H1 (cell line): ENCODE measurements around the gene ATP8B3. TPM values are rescaled to one million over a fixed set of nuclear protein-coding genes. Genes with fewer than 3 reads are reported as not detected.
A peak's percentile ranks its signal among the peaks of the same experiment; 100 is the strongest.

ENCODE experiments used
- CTCF ChIA-PET: fragments of 300-600 bp; sonication (Branson Sonifier 250); formaldehyde crosslinking; loops from one replicate; lab custom pipeline; 2021; ENCODE audit not compliant: partially characterized antibody; lab: Charles Lee
- POLR2A ChIA-PET: fragments of 300-600 bp; sonication (Branson Sonifier 250); formaldehyde crosslinking; loops from one replicate; lab custom pipeline; 2021; ENCODE audit warnings: inconsistent platforms; ENCODE audit not compliant: partially characterized antibody; lab: Charles Lee
- DNase-seq, 2 experiments: peaks; one replicate each; pipeline versions ENCODE4 v3.0.0 to v3.0.0-alpha.2; 2010 to 2022; ENCODE audit warnings: low spot score in 2 of 2, low read depth in 1 of 2, mixed read lengths in 1 of 2
- FAIRE-seq: peaks from 2 replicates; lab custom pipeline; 2011; peaks lifted over from hg19 to GRCh38; lab: Jason Lieb, UNC
- H2AFZ ChIP-seq: 2 replicates; pipeline ENCODE4 v1.8.1; 2012; ENCODE audit warnings: low read length, inconsistent platforms
- H2AK5ac ChIP-seq: 2 replicates; pipeline ENCODE4 v1.6.1; 2013; ENCODE audit warnings: low read depth, low read length
- H2BK120ac ChIP-seq: replicated peaks from 2 replicates; pipeline ENCODE3; 2013; ENCODE audit warnings: low read depth, low read length, inconsistent platforms
- H2BK12ac ChIP-seq: 2 replicates; pipeline ENCODE4 v1.6.1; 2013; ENCODE audit warnings: low read depth, low read length
- H2BK15ac ChIP-seq: 2 replicates; pipeline ENCODE4 v1.6.1; 2013; ENCODE audit warnings: low read length
- H2BK20ac ChIP-seq: 2 replicates; pipeline ENCODE4 v1.6.1; 2013; ENCODE audit warnings: low read length
- H2BK5ac ChIP-seq: 2 replicates; pipeline ENCODE4 v1.6.1; 2013; ENCODE audit warnings: low read depth, low read length
- H3K14ac ChIP-seq: 2 replicates; pipeline ENCODE4 v1.6.1; 2013; ENCODE audit warnings: inconsistent platforms; ENCODE audit not compliant: insufficient read length
- H3K18ac ChIP-seq: 2 replicates; pipeline ENCODE4 v1.6.1; 2013; ENCODE audit warnings: low read length; ENCODE audit errors: extremely low read depth
- H3K23ac ChIP-seq: 2 replicates; pipeline ENCODE4 v1.6.1; 2013; ENCODE audit warnings: inconsistent platforms; ENCODE audit not compliant: insufficient read length
- H3K23me2 ChIP-seq: 2 replicates; pipeline ENCODE4 v1.6.1; 2013; ENCODE audit warnings: low read depth, low read length
- H3K27ac ChIP-seq: 2 replicates; pipeline ENCODE4 v1.6.1; 2011; ENCODE audit warnings: low read depth, low read length, inconsistent platforms
- H3K27me3 ChIP-seq, 4 experiments: replicated peaks in 1 of 4; 1 replicate in 1 of 4; 2 replicates in 3 of 4; pipeline versions ENCODE4 v1.6.1 to v1.8.1; 2011 to 2013; ENCODE audit warnings: low read length in 3 of 4, mild to moderate bottlenecking in 3 of 4, inconsistent platforms in 2 of 4, mixed read lengths in 2 of 4, moderate library complexity in 1 of 4; ENCODE audit not compliant: control insufficient read depth in 3 of 4, insufficient read depth in 3 of 4; ENCODE audit errors: extremely low read depth in 1 of 4
- H3K36me3 ChIP-seq, 4 experiments: 2 replicates each; pipeline versions ENCODE4 v1.6.1 to v1.8.1; 2011 to 2013; ENCODE audit warnings: mild to moderate bottlenecking in 4 of 4, low read length in 3 of 4, moderate library complexity in 2 of 4, control low read depth in 1 of 4, inconsistent platforms in 1 of 4; ENCODE audit not compliant: insufficient read depth in 4 of 4, control insufficient read depth in 2 of 4
- H3K4ac ChIP-seq: replicated peaks from 2 replicates; pipeline ENCODE3; 2013; ENCODE audit warnings: low read length, low read depth, mixed read lengths, inconsistent platforms; ENCODE audit not compliant: insufficient read length
- H3K4me1 ChIP-seq, 4 experiments: replicated peaks in 1 of 4; 1 replicate in 1 of 4; 2 replicates in 3 of 4; pipeline versions ENCODE4 v1.6.1 to v1.8.1; 2011 to 2013; ENCODE audit warnings: low read length in 3 of 4, inconsistent platforms in 2 of 4, mixed read lengths in 1 of 4; ENCODE audit not compliant: insufficient read depth in 4 of 4, control insufficient read depth in 3 of 4
- H3K4me2 ChIP-seq, 2 experiments: 2 replicates each; pipeline versions ENCODE4 v1.6.1 to v1.8.1; 2011 to 2013; ENCODE audit warnings: low read depth in 2 of 2, low read length in 2 of 2, control low read depth in 1 of 2, inconsistent platforms in 1 of 2, mild to moderate bottlenecking in 1 of 2; ENCODE audit not compliant: insufficient read depth in 1 of 2
- H3K4me3 ChIP-seq, 4 experiments: fragments of 200-600, 300-600 bp in 1 of 4; sonication (generic), shearing (Covaris generic), sonication (Bioruptor Twin) in 1 of 4; 2 replicates each; pipeline versions ENCODE4 v1.5.1 to v1.8.1; 2011 to 2016; ENCODE audit warnings: low read length in 4 of 4, low read depth in 3 of 4, control low read depth in 2 of 4, inconsistent platforms in 2 of 4, mild to moderate bottlenecking in 2 of 4, mixed read lengths in 1 of 4, moderate library complexity in 1 of 4; ENCODE audit not compliant: insufficient read depth in 2 of 4; ENCODE audit errors: extremely low read depth in 1 of 4
- H3K56ac ChIP-seq: replicated peaks from 2 replicates; pipeline ENCODE3; 2013; ENCODE audit warnings: low read depth, mild to moderate bottlenecking, mixed read lengths, low read length, inconsistent platforms; ENCODE audit not compliant: insufficient read length
- H3K79me1 ChIP-seq: 2 replicates; pipeline ENCODE4 v1.6.1; 2013; ENCODE audit warnings: low read depth, low read length, control low read depth
- H3K79me2 ChIP-seq, 2 experiments: 2 replicates each; pipeline versions ENCODE4 v1.6.1 to v1.8.1; 2012 to 2013; ENCODE audit warnings: low read length in 2 of 2, mild to moderate bottlenecking in 2 of 2, inconsistent platforms in 1 of 2; ENCODE audit not compliant: insufficient read depth in 2 of 2, control insufficient read depth in 1 of 2
- H3K9ac ChIP-seq, 4 experiments: replicated peaks in 1 of 4; 1 replicate in 1 of 4; 2 replicates in 3 of 4; pipeline versions ENCODE4 v1.6.1 to v1.8.1; 2011 to 2013; ENCODE audit warnings: low read depth in 3 of 4, low read length in 3 of 4, control low read depth in 2 of 4, mild to moderate bottlenecking in 2 of 4, moderate library complexity in 2 of 4, inconsistent platforms in 1 of 4; ENCODE audit errors: extremely low read depth in 1 of 4
- H3K9me3 ChIP-seq, 2 experiments: 2 replicates each; pipeline versions ENCODE4 v1.6.1 to v1.8.1; 2012 to 2013; ENCODE audit warnings: mild to moderate bottlenecking in 2 of 2, moderate library complexity in 2 of 2, control low read depth in 1 of 2, inconsistent platforms in 1 of 2, low read depth in 1 of 2, low read length in 1 of 2, mixed read lengths in 1 of 2; ENCODE audit not compliant: insufficient read depth in 2 of 2
- H4K20me1 ChIP-seq, 2 experiments: replicated peaks in 1 of 2; 2 replicates each; pipeline versions ENCODE3 to v1.8.1; 2011 to 2013; ENCODE audit warnings: inconsistent platforms in 2 of 2, low read length in 2 of 2, mild to moderate bottlenecking in 1 of 2; ENCODE audit not compliant: insufficient read depth in 2 of 2, control insufficient read depth in 1 of 2
- H4K5ac ChIP-seq: 2 replicates; pipeline ENCODE4 v1.6.1; 2013; ENCODE audit warnings: low read length, low read depth, mixed read lengths, inconsistent platforms; ENCODE audit not compliant: insufficient read length
- H4K8ac ChIP-seq: 2 replicates; pipeline ENCODE4 v1.8.0; 2013; ENCODE audit warnings: mild to moderate bottlenecking, moderate library complexity, low read length, inconsistent platforms; ENCODE audit not compliant: insufficient read depth; ENCODE audit errors: extremely low read depth
- H4K91ac ChIP-seq: replicated peaks from 2 replicates; pipeline ENCODE3; 2013; ENCODE audit warnings: low read length, mixed read lengths, inconsistent platforms; ENCODE audit not compliant: insufficient read length
- BACH1 ChIP-seq: IDR thresholded peaks from 2 replicates; pipeline ENCODE4 v1.6.1; 2012; ENCODE audit warnings: low read length, improper control_type of control experiment
- HDAC2 ChIP-seq, 2 experiments: fragments of 300-600 bp in 1 of 2; sonication (generic) in 1 of 2; IDR thresholded peaks; 2 replicates each; pipeline ENCODE4 v1.6.1; 2011 to 2012; ENCODE audit warnings: low read depth in 2 of 2, low read length in 2 of 2, mild to moderate bottlenecking in 2 of 2, moderate library complexity in 2 of 2, borderline replicate concordance in 1 of 2, inconsistent platforms in 1 of 2
- RAD21 ChIP-seq, 2 experiments: IDR thresholded peaks in 1 of 2; conservative IDR thresholded peaks in 1 of 2; 2 replicates each; pipeline ENCODE4 v1.6.1; 2011; ENCODE audit warnings: low read depth in 2 of 2, low read length in 2 of 2, improper control_type of control experiment in 1 of 2, inconsistent platforms in 1 of 2, mild to moderate bottlenecking in 1 of 2, moderate library complexity in 1 of 2
- SIN3A ChIP-seq, 2 experiments: IDR thresholded peaks in 1 of 2; conservative IDR thresholded peaks in 1 of 2; 2 replicates each; pipeline ENCODE4 v1.6.1; 2011 to 2012; ENCODE audit warnings: low read length in 2 of 2, improper control_type of control experiment in 1 of 2, low read depth in 1 of 2, mild to moderate bottlenecking in 1 of 2
- SP1 ChIP-seq: IDR thresholded peaks from 2 replicates; pipeline ENCODE4 v1.6.1; 2011; ENCODE audit warnings: low read depth, low read length
- TAF7 ChIP-seq: optimal IDR thresholded peaks from 2 replicates; pipeline ENCODE3; 2011; ENCODE audit warnings: low read depth, mild to moderate bottlenecking, inconsistent platforms, low read length, moderate library complexity, borderline replicate concordance
- WGBS, 2 experiments: shearing (Covaris generic) in 1 of 2; methylation state at CpG; one replicate each; pipeline versions ENCODE4 v1.1.6 to v1.1.7; 2013 to 2015; ENCODE audit warnings: low lambda C conversion rate in 2 of 2, mixed read lengths in 2 of 2, inconsistent platforms in 1 of 2, low coverage in 1 of 2, missing lambda C conversion rate in 1 of 2; ENCODE audit not compliant: insufficient replicate concordance in 2 of 2, insufficient coverage in 1 of 2, insufficient read length in 1 of 2; ENCODE audit errors: extremely low coverage in 1 of 2, missing lambda C conversion rate in 1 of 2; 5-methylcytosine and 5-hydroxymethylcytosine counted together
- polyA plus RNA-seq, 7 experiments: library from polyadenylated mRNA; depleted of rRNA in 3 of 7; stranded (reverse) in 5 of 7; unstranded in 2 of 7; fragments of >200 nt in 5 of 7; fragments of 200-250 nt in 2 of 7; gene quantifications; 1 replicate in 5 of 7; 2 replicates in 1 of 7; 4 replicates in 1 of 7; pipeline versions ENCODE4 v1.2.1 to v1.2.3, GENCODE V29; 2011 to 2013; ENCODE audit warnings: missing spikeins in 2 of 7, mixed read lengths in 2 of 7
- total RNA-seq: library from RNA; stranded (reverse); fragmentation: NEBNext Ultra II Directional; extraction: Animal tissue kit (Norgen Biotek cat#: 25700); gene quantifications from 2 replicates; pipeline ENCODE4 v1.2.1, GENCODE V29; 2021
- TF ChIP-seq, protein P1 (sequence below): IDR thresholded peaks from 2 replicates; pipeline ENCODE4 v1.6.1; 2012; ENCODE audit warnings: inconsistent platforms
- TF ChIP-seq, protein P2 (sequence below), 3 experiments: IDR thresholded peaks; 1 replicate in 2 of 3; 2 replicates in 1 of 3; pipeline versions ENCODE4 v1.5.1 to v1.6.1; 2011; ENCODE audit warnings: low read length in 3 of 3, mild to moderate bottlenecking in 3 of 3, inconsistent platforms in 2 of 3, low read depth in 1 of 3, moderate library complexity in 1 of 3; ENCODE audit not compliant: insufficient read depth in 1 of 3; ENCODE audit errors: control extremely low read depth in 1 of 3

Gene ATP8B3
- total and polyA plus RNA-seq, 2 of the 8 experiments (the other 6 are each of a cell fraction or from before 2014, with no cell fraction given): 4.1 to 9.3 TPM

DNA sequence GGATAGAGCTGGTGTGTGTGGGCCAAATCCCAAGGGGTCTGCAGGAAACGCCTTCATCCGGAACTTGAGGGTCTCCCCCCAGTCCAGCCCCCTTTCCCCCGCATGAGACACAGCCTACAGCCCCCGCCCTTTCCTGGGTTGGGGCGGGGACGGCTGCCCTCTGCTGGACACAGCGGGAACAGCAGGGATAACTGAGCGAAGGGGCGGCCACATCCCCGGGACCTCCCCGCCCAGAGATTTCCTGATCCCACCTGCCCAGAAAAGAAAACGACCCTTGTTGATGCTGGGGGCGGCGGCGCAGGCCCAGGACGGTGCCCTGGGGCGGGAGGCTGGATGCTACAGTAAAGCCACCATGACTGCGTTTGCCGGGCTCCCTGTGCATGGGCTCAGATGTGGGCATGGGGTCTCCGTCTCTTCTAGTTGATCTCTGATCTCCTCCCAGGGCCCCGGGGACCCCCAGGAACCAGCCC, 44.6 kb downstream of the ATP8B3 start:
- H3K9ac ChIP-seq: no peak overlapping the region
- H4K5ac ChIP-seq: no peak overlapping the region
- H2BK20ac ChIP-seq: no peak overlapping the region
- peaks cover 0 to 20% (median 7%) of the 10 kb centered on the region in 4 experiments; a peak in 6 of 7 replicates for H3K4me1 ChIP-seq
- FAIRE-seq (no peak), DNase-seq (peak in 1 of 2 experiments; percentile 95)
- H3K4me2 ChIP-seq: no peak overlapping the region
- H3K14ac ChIP-seq: no peak overlapping the region
- no peak overlapping the region; the same call in 1 of the 2 replicates for H3K18ac ChIP-seq
- H2AK5ac ChIP-seq: no peak overlapping the region
- peaks cover 3 to 20% of the 10 kb centered on the region in 2 experiments for H4K20me1 ChIP-seq
- H3K27me3 ChIP-seq: peaks cover 56 to 74% (median 68%) of the 10 kb centered on the region in 4 experiments
- peaks cover 7 to 9% of the 10 kb centered on the region in 2 experiments; a peak in 3 of 4 replicates for H3K9me3 ChIP-seq
- H3K79me1 ChIP-seq: no peaks in the 10 kb centered on the region
- H2BK15ac ChIP-seq: peak overlapping the region; percentile 55; the same call in 1 of the 2 replicates
- H3K23me2 ChIP-seq: peaks cover 9% of the 10 kb centered on the region; the same call in 1 of the 2 replicates
- H2AFZ ChIP-seq: no peak overlapping the region
- no peaks in the 10 kb centered on the region for H3K36me3 ChIP-seq
- no peak overlapping the region for H3K23ac ChIP-seq
- no peak overlapping the region for H2BK120ac ChIP-seq
- 0 out of 2 replicates have a peak overlapping the region, but pooled peaks have one; percentile 81 for H4K8ac ChIP-seq
- WGBS, 2 experiments: 13% methylated on average over 21 of the region's 21 CpGs; no CpG with 5 or more reads in 1 of the 2 experiments
- POLR2A ChIA-PET: interaction anchor here (0.8 to 4.4 kb wide), 3 partner anchors 11 to 30 kb away, joined by 3 to 14 read pairs (median 4); no protein-coding TSS in a partner anchor
- H2BK5ac ChIP-seq: no peak overlapping the region
- H2BK12ac ChIP-seq: 0 out of 2 replicates have a peak overlapping the region, but pooled peaks have one; percentile 27
- H3K4ac ChIP-seq: no peak overlapping the region
- no peak overlapping the region for H3K4me3 ChIP-seq
- H3K27ac ChIP-seq: no peak overlapping the region
- CTCF ChIA-PET: interaction anchor here (0.6 to 4.9 kb wide), 38 partner anchors 9 to 1341 kb away, joined by 3 to 97 read pairs (median 4); no protein-coding TSS in a partner anchor
- no peak overlapping the region for H3K56ac ChIP-seq
- no peak overlapping the region for H4K91ac ChIP-seq
- H3K79me2 ChIP-seq: no peaks in the 10 kb centered on the region
- TF ChIP-seq TAF7 (peak; percentile 17), SP1 (no peak), HDAC2 (IDR thresholded peaks at IDR 0.05; ENCODE audit: borderline replicate concordance in 1 of 2, low read depth in 2 of 2, low read length in 2 of 2) (no peak), RAD21 (IDR thresholded peaks at IDR 0.05 in 1 of 2, conservative IDR thresholded peaks at IDR 0.05 in 1 of 2; ENCODE audit: low read depth in 2 of 2, low read length in 2 of 2) (peak; percentile 75), SIN3A (conservative IDR thresholded peaks at IDR 0.05 in 1 of 2, IDR thresholded peaks at IDR 0.05 in 1 of 2; ENCODE audit: low read depth in 1 of 2, low read length in 2 of 2) (0 out of 4 replicates have a peak, but pooled peaks of 1 of the 2 experiments have one; percentile 17), BACH1 (no peak)
- TF ChIP-seq, protein P1, sequence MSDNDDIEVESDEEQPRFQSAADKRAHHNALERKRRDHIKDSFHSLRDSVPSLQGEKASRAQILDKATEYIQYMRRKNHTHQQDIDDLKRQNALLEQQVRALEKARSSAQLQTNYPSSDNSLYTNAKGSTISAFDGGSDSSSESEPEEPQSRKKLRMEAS: 0 out of 2 replicates have a peak, but pooled peaks have one; percentile 22
- TF ChIP-seq, protein P2, sequence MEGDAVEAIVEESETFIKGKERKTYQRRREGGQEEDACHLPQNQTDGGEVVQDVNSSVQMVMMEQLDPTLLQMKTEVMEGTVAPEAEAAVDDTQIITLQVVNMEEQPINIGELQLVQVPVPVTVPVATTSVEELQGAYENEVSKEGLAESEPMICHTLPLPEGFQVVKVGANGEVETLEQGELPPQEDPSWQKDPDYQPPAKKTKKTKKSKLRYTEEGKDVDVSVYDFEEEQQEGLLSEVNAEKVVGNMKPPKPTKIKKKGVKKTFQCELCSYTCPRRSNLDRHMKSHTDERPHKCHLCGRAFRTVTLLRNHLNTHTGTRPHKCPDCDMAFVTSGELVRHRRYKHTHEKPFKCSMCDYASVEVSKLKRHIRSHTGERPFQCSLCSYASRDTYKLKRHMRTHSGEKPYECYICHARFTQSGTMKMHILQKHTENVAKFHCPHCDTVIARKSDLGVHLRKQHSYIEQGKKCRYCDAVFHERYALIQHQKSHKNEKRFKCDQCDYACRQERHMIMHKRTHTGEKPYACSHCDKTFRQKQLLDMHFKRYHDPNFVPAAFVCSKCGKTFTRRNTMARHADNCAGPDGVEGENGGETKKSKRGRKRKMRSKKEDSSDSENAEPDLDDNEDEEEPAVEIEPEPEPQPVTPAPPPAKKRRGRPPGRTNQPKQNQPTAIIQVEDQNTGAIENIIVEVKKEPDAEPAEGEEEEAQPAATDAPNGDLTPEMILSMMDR (IDR thresholded peaks at IDR 0.05; ENCODE audit: control extremely low read depth in 1 of 3, insufficient read depth in 1 of 3, low read depth in 1 of 3, low read length in 3 of 3): peak; percentile 87 to 96 (median 89)
